Melanocyte of skin (primary cell): Measurements from ENCODE around the gene PRR7. TPM values are rescaled to one million over a fixed set of nuclear protein-coding genes. Genes with fewer than 3 reads are reported as not detected.

Experiments
- total RNA-seq, 2 donors: library from RNA; depleted of rRNA; stranded (reverse); fragments of >200 nt; gene quantifications; 2 replicates each; pipeline ENCODE4 v1.2.3, GENCODE V29; 2012

Gene PRR7, protein sequence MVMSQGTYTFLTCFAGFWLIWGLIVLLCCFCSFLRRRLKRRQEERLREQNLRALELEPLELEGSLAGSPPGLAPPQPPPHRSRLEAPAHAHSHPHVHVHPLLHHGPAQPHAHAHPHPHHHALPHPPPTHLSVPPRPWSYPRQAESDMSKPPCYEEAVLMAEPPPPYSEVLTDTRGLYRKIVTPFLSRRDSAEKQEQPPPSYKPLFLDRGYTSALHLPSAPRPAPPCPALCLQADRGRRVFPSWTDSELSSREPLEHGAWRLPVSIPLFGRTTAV
- 10 to 100 TPM; 23.1 to 35.6 TPM for total RNA-seq

DNA sequence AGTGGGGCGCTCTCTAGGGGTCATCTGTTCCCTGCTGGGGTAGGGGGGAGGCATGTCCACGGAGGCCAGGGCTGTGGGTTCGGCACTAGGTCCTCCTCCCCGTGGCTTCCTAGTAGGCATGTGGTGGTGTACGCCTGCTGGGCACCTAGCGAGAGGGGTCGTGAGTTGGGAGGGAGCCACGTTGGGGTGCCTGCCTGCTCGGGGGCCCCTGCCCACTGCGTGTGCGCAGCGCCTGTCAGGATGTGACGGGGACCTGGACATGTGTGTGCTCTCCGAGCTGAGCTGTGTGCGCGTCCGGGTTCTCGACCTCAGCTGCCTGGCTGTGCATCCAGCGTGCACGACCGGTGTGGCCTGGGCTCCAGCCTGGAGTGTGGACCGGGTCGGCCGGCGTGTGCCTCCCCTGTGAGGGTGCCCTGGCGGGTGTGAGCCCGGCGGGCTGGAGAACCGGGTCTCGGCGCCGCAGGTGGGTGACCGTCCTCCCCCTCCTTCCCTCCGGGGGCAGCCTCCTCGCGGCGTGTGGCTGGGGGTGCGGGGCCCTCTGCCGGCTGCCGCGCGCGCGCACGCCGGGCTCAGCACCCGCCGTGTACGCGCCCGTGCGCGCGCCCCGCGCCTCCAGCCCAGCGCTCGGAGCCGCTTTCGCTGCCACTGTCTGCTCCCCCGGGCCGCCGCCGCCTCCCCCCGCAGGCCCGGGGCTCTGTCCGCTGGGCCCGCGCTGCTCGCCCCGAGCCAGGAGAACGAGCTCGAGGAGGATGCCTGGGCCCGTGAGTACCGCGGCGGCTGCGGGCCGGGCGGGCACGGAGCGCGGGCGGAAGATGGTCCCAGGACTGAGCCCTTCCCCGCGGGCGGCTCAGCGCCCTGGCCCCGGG is at the start of gene PRR7:
PRR7 (plus strand) TSS at position 615 of the 866 bp plus-strand sequence. CDS start 8,254 bp downstream, outside the sequence.

DNA sequence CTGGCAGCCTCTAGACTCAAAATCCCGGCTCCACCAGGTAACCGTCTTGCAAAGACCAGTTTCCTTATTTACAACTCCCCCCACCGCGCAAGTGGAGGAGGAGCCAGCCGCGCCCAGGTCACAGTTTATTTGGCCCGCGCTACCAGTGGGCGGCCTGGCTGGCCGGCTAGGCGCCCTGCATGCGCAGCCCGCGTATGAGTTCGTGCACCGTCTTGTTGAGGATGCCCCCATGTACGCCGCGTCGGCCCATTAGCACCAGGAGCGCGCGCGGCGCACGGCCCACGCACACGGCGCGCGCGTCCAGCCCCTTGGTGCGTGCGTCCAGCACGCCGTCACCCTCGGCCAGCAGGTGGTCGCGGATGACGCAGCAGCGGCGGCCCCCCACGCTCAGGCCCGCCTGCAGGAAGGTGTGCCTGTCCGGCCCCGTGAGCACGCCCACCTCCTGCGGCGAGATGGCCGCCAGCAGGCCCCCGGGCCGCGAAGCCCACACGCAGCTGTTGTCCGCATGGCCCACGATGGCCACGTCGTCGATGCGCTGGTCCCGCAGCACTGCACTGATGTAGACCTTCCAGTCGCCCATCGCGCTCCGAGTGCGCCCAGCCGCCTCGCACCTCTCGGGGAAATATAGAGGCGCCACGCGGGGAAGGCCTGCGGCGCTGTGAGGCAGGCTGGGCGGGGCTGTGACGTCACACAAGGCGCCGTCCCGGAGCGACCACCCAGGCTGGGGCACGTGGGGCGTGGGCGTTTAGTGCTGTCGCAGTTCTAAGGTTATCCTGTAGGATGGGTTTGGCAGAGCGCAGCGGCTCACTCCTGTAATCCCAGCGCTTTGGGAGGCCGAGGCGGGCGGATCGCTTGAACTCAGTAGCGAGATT is 46.4 kb upstream of the PRR7 start, which contains the start of gene PFN3:
PFN3 (minus strand) TSS at position 665 of the 872 bp plus-strand sequence; CDS start at position 580, 85 bp downstream.

DNA sequence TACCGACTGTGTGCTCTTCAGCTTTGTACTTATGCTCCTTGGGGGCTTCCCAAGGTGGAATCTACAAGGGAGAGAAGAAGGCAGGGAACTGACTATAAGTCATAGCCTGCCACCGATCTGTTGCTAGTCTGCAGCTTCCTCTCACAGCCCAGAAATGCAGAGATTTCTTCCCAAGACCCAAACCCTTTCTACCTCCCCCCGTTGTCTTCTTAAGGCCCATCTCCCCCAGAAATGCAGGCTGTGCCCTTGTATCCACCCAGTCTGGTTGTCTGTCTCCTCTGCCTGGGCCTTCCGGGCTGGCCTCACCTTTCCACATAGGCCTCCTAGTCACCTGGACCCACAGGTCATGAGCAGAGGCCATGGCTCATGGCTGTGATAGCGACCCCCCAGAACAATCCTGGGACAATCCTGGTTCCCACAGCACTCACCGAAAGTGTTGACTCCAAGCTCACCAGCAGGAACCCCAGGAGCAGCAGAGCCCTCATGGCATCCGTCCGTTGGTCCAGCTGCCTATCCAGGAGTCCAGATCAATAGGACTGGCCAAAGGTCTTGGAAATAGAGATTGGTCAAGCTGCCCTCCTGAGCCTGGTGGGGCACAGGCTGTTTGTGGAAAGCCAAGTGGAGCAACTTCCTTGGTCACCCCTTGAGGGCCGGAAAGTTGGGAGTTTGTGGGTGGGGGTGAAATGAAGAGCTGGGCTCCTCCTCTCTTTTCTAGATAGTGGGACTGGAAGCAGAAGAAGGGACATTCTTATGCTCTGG is 37.4 kb upstream of the PRR7 start, which contains the start of gene F12:
F12 (minus strand) TSS at position 522 of the 759 bp plus-strand sequence; CDS start at position 485, 37 bp downstream.

DNA sequence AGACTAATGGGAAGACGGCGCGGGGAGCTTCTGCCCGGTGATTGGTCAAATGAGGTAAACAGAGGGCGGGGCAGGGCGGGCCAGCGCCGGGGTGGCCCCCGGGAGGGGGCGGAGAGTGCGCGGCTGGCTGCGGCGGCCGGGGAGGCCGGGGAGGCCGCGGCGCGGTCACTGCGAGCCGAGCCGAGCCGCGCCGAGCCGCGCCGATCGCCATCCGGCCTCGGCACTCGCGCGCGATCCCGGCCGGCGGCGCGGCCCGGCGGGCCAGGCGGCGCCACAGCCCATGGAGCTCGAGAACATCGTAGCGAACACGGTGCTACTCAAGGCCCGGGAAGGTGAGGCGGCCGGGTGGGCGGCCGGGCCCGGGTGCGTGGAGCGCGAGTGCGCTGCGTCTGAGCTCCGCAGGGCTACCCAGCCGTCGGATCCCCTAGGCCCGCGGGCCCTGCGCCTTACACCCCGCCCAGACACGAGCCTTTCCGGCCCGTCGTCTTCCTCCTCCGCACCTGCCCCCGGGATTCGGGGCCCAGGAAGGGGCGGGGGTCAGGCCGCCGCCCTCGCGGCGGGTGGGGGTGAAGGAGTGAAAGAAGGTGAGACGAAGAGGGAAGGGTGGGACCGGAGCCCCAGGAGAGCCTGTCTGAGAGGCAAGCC is 19.9 kb upstream of the PRR7 start, which contains the start of gene GRK6:
GRK6 (plus strand) TSS at position 111 of the 645 bp plus-strand sequence; CDS start at position 281, 170 bp downstream.

DNA sequence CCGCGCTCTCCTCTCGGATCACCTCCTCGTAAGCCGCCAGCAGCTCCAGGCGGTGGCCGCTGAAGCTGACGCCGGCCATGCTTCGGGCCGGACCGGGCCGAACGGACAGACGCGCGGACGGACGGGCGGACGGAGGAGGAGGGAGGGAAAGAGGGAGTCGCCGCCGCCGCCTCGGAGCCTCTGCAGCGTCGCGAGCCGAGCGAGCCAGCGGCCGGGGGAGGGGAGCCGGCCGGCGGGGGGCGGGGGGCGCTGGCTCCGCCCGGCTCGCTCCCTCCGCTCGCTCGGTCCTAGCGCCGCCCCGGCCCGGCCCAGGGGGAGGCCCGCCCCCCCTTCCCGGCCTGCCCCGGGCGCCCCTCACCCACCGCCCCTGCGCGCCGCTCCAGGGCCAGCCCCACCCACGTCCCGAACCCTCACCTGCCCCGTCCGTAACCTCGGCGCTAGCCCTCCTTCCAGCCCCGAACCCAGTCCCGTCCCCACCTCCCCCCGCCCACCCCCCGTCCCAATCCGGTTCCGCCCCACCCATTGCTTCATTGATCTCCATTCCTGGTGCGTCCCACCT is 26.9 kb downstream of the PRR7 start, which contains the start of gene DBN1:
DBN1 (minus strand) TSS at position 192 of the 559 bp plus-strand sequence; CDS start at position 79, 113 bp downstream.

DNA sequence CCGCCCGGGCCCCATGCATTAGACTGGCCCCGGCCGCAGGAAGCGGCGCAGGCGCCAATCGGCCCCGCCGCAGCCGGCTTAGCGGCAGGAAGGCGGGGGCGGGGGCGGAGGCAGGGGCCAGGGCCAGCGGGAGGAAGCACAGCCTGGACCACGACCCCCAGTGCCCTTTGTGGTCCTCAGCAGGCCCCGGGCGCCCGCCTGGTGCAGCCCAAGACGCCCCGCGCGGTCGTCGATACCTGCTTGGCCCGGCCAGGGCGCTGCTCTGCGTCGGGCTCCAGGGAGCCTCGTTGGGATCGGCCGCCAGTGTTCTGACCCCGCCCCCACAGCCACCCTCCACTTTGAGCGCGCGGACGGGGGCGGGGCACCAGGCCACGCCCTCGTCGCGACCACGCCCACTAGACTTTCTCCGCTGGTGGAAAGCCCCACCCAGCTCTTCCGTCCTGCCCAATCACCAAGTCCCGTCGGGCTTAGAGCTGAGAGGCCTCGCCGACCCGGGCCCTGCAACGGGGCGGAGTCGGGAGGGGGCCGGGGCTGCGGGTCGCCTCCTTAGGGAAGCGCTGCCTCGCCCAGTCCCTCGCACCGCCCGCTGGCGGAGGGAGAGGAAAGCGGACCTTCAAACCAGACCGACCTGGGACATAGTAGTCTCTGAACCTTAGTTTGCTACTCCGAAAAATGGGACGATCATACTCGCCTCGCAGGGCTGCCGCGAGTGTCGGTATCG is 50.8 kb downstream of the PRR7 start, which contains the start of gene PDLIM7:
PDLIM7 (minus strand) TSS at position 313 of the 721 bp plus-strand sequence. CDS start 1,092 bp downstream, outside the sequence.

Other genes starting within 250 kb of the PRR7 start
- 10 to 100 TPM; 13.4 to 14.7 TPM for gene RAB24, start 143.1 kb upstream of the PRR7 start, total RNA-seq
- 100 to 1,000 TPM; 155 to 194 TPM for gene PRELID1, start 143.0 kb upstream of the PRR7 start, total RNA-seq
- 10 to 100 TPM; 11.0 to 13.3 TPM for gene MXD3, start 134.9 kb upstream of the PRR7 start, total RNA-seq
- 100 to 1,000 TPM; 263 to 342 TPM for gene LMAN2, start 95.1 kb upstream of the PRR7 start, total RNA-seq
- gene RGS14, start 88.9 kb upstream of the PRR7 start, total RNA-seq, result 10 to 100 TPM in 1 of 2 donors, 1 to 10 TPM in 1; 7.3 to 14.1 TPM
- gene SLC34A1, start 62.4 kb upstream of the PRR7 start, total RNA-seq, result under 1 TPM; under 0.01 to 0.69 TPM
- gene PFN3, start 46.2 kb upstream of the PRR7 start, total RNA-seq, result not detected
- gene F12, start 37.2 kb upstream of the PRR7 start, total RNA-seq, result 1 to 10 TPM; 1.0 to 2.3 TPM
- 10 to 100 TPM; 25.5 to 34.3 TPM for gene GRK6, start 20.1 kb upstream of the PRR7 start, total RNA-seq
- 10 to 100 TPM; 30.3 to 32.0 TPM for gene DBN1, start 26.8 kb downstream of the PRR7 start, total RNA-seq
- 10 to 100 TPM; 34.8 to 39.6 TPM for gene PDLIM7, start 50.8 kb downstream of the PRR7 start, total RNA-seq
- gene DOK3, start 63.0 kb downstream of the PRR7 start, total RNA-seq, result 1 to 10 TPM; 2.0 to 2.1 TPM
- gene DDX41, start 70.1 kb downstream of the PRR7 start, total RNA-seq, result 10 to 100 TPM; 63.7 to 70.6 TPM
- gene FAM193B, start 107.7 kb downstream of the PRR7 start, total RNA-seq, result 10 to 100 TPM; 16.0 to 24.4 TPM
- gene TMED9, start 145.4 kb downstream of the PRR7 start, total RNA-seq, result 10 to 100 TPM; 58.8 to 75.6 TPM
- gene B4GALT7, start 153.3 kb downstream of the PRR7 start, total RNA-seq, result 10 to 100 TPM; 17.6 to 21.6 TPM